SK-N-SH treated with all-trans-retinoic acid at 6 μM for 48 hours (cell line): Measurements from ENCODE around the gene CSNK2A1.

Experiments
- ATAC-seq: fragments of 200-7000 bp; cut with Tn5 transposase; 3 replicates; pipeline ENCODE4 v1.9.1; 2020; ENCODE audit warnings: mild to moderate bottlenecking, moderate library complexity
- ARNTL ChIP-seq: fragments of 450-650 bp; formaldehyde crosslinking; IDR thresholded peaks from 2 replicates; pipeline ENCODE4 v1.5.0; 2020; ENCODE audit warnings: low read depth, mild to moderate bottlenecking, moderate library complexity, borderline replicate concordance
- CSDC2 ChIP-seq: fragments of 250-450 bp; sonication (Bioruptor Pico); IDR thresholded peaks from 2 replicates; pipeline ENCODE4 v1.5.0; 2020; ENCODE audit warnings: mild to moderate bottlenecking, moderate library complexity
- GLIS3 ChIP-seq: fragments of 250-450 bp; sonication (Bioruptor Pico); IDR thresholded peaks from 2 replicates; pipeline ENCODE4 v1.5.0; 2020; ENCODE audit warnings: mild to moderate bottlenecking, moderate library complexity
- ISL1 ChIP-seq: fragments of 250-450 bp; sonication (Bioruptor Pico); IDR thresholded peaks from 2 replicates; pipeline ENCODE4 v2.1.2; 2022; ENCODE audit warnings: mild to moderate bottlenecking, moderate library complexity
- PPARA ChIP-seq: fragments of 250-450 bp; sonication (Bioruptor Pico); IDR thresholded peaks from 2 replicates; pipeline ENCODE4 v1.5.0; 2020; ENCODE audit warnings: mild to moderate bottlenecking, borderline replicate concordance
- RARB ChIP-seq: fragments of 250-450 bp; sonication (Bioruptor Pico); IDR thresholded peaks from 2 replicates; pipeline ENCODE4 v1.8.0; 2021; ENCODE audit warnings: mild to moderate bottlenecking, moderate library complexity
- SNAI2 ChIP-seq: fragments of 250-450 bp; sonication (Bioruptor Pico); IDR thresholded peaks from 2 replicates; pipeline ENCODE4 v1.5.0; 2020; ENCODE audit warnings: mild to moderate bottlenecking, moderate library complexity
- TOX ChIP-seq: fragments of 250-450 bp; sonication (Bioruptor Pico); IDR thresholded peaks from 2 replicates; pipeline ENCODE4 v1.8.0; 2021; ENCODE audit warnings: mild to moderate bottlenecking, moderate library complexity, borderline replicate concordance
- ZC3H10 ChIP-seq: fragments of 250-450 bp; sonication (Bioruptor Pico); IDR thresholded peaks from 2 replicates; pipeline ENCODE4 v1.5.1; 2021; ENCODE audit warnings: mild to moderate bottlenecking, moderate library complexity
- ZFP3 ChIP-seq: fragments of 250-450 bp; sonication (Bioruptor Pico); IDR thresholded peaks from 2 replicates; pipeline ENCODE4 v1.5.0; 2020; ENCODE audit warnings: mild to moderate bottlenecking, moderate library complexity
- ZFP30 ChIP-seq: fragments of 450-650 bp; formaldehyde crosslinking; IDR thresholded peaks from 2 replicates; pipeline ENCODE4 v1.5.0; 2022; ENCODE audit warnings: mild to moderate bottlenecking, moderate library complexity
- ZNF565 ChIP-seq: fragments of 450-650 bp; formaldehyde crosslinking; conservative IDR thresholded peaks from 2 replicates; pipeline ENCODE4 v1.5.0; 2020; ENCODE audit warnings: low read depth, mild to moderate bottlenecking, moderate library complexity
- ZNF70 ChIP-seq: fragments of 450-650 bp; formaldehyde crosslinking; IDR thresholded peaks from 2 replicates; pipeline ENCODE4 v1.5.0; 2020; ENCODE audit warnings: mild to moderate bottlenecking, moderate library complexity
- ZNF8 ChIP-seq: fragments of 450-650 bp; formaldehyde crosslinking; IDR thresholded peaks from 2 replicates; pipeline ENCODE4 v1.5.0; 2020; ENCODE audit warnings: mild to moderate bottlenecking, moderate library complexity
- TF ChIP-seq, protein P1 (sequence below): fragments of 250-450 bp; sonication (Bioruptor Pico); IDR thresholded peaks from 2 replicates; pipeline ENCODE4 v1.5.0; 2020; ENCODE audit warnings: mild to moderate bottlenecking, moderate library complexity
- TF ChIP-seq, protein P2 (sequence below): fragments of 250-450 bp; sonication (Bioruptor Pico); IDR thresholded peaks from 2 replicates; pipeline ENCODE4 v1.5.1; 2021; ENCODE audit warnings: mild to moderate bottlenecking, moderate library complexity
- TF ChIP-seq, protein P3 (sequence below): fragments of 250-450 bp; sonication (Bioruptor Pico); IDR thresholded peaks from 2 replicates; pipeline ENCODE4 v1.8.0; 2020; ENCODE audit warnings: mild to moderate bottlenecking, moderate library complexity, borderline replicate concordance
- TF ChIP-seq, protein P4 (sequence below): fragments of 250-450 bp; sonication (Bioruptor Pico); IDR thresholded peaks from 2 replicates; pipeline ENCODE4 v1.5.1; 2020; ENCODE audit warnings: low read depth, mild to moderate bottlenecking, moderate library complexity

CSNK2A1 gene

DNA sequence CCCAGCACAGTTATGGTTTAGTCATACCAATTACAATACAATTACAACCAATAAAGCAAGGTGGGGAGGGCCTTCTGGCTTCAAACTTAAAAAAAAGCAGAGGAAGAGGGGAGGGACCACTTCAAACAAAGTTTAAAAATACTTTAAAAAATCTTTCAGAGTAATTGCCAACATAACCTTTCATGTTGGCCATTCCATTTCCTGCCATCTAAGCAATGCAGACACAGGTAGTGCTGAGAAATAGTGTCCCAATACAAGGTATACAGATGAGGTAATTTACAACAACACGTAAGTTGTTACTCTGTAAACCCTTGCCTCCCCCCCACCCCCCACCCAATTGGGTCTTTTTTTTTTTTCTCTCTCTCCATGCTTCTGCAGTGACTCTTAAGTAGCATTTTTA is 62.4 kb downstream of the CSNK2A1 start:
- TF ChIP-seq, protein P1, sequence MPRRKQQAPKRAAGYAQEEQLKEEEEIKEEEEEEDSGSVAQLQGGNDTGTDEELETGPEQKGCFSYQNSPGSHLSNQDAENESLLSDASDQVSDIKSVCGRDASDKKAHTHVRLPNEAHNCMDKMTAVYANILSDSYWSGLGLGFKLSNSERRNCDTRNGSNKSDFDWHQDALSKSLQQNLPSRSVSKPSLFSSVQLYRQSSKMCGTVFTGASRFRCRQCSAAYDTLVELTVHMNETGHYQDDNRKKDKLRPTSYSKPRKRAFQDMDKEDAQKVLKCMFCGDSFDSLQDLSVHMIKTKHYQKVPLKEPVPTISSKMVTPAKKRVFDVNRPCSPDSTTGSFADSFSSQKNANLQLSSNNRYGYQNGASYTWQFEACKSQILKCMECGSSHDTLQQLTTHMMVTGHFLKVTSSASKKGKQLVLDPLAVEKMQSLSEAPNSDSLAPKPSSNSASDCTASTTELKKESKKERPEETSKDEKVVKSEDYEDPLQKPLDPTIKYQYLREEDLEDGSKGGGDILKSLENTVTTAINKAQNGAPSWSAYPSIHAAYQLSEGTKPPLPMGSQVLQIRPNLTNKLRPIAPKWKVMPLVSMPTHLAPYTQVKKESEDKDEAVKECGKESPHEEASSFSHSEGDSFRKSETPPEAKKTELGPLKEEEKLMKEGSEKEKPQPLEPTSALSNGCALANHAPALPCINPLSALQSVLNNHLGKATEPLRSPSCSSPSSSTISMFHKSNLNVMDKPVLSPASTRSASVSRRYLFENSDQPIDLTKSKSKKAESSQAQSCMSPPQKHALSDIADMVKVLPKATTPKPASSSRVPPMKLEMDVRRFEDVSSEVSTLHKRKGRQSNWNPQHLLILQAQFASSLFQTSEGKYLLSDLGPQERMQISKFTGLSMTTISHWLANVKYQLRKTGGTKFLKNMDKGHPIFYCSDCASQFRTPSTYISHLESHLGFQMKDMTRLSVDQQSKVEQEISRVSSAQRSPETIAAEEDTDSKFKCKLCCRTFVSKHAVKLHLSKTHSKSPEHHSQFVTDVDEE (CRISPR knock-in tag), result no peak
- TF ChIP-seq RARB (CRISPR knock-in tag) (no peak), ZNF8 (CRISPR knock-in tag) (no peak), ZFP30 (CRISPR knock-in tag) (no peak), ZC3H10 (no peak), TOX (CRISPR knock-in tag) (no peak), ZFP3 (no peak), GLIS3 (CRISPR knock-in tag) (no peak), ZNF565 (no peak), PPARA (CRISPR knock-in tag) (no peak)
- TF ChIP-seq, protein P2, sequence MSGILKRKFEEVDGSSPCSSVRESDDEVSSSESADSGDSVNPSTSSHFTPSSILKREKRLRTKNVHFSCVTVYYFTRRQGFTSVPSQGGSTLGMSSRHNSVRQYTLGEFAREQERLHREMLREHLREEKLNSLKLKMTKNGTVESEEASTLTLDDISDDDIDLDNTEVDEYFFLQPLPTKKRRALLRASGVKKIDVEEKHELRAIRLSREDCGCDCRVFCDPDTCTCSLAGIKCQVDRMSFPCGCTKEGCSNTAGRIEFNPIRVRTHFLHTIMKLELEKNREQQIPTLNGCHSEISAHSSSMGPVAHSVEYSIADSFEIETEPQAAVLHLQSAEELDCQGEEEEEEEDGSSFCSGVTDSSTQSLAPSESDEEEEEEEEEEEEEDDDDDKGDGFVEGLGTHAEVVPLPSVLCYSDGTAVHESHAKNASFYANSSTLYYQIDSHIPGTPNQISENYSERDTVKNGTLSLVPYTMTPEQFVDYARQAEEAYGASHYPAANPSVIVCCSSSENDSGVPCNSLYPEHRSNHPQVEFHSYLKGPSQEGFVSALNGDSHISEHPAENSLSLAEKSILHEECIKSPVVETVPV (CRISPR knock-in tag), result no peak
- TF ChIP-seq, protein P3, sequence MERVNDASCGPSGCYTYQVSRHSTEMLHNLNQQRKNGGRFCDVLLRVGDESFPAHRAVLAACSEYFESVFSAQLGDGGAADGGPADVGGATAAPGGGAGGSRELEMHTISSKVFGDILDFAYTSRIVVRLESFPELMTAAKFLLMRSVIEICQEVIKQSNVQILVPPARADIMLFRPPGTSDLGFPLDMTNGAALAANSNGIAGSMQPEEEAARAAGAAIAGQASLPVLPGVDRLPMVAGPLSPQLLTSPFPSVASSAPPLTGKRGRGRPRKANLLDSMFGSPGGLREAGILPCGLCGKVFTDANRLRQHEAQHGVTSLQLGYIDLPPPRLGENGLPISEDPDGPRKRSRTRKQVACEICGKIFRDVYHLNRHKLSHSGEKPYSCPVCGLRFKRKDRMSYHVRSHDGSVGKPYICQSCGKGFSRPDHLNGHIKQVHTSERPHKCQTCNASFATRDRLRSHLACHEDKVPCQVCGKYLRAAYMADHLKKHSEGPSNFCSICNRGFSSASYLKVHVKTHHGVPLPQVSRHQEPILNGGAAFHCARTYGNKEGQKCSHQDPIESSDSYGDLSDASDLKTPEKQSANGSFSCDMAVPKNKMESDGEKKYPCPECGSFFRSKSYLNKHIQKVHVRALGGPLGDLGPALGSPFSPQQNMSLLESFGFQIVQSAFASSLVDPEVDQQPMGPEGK, result no peak
- TF ChIP-seq, protein P4, sequence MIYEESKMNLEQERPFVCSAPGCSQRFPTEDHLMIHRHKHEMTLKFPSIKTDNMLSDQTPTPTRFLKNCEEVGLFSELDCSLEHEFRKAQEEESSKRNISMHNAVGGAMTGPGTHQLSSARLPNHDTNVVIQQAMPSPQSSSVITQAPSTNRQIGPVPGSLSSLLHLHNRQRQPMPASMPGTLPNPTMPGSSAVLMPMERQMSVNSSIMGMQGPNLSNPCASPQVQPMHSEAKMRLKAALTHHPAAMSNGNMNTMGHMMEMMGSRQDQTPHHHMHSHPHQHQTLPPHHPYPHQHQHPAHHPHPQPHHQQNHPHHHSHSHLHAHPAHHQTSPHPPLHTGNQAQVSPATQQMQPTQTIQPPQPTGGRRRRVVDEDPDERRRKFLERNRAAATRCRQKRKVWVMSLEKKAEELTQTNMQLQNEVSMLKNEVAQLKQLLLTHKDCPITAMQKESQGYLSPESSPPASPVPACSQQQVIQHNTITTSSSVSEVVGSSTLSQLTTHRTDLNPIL (CRISPR knock-in tag), result no peak
- TF ChIP-seq, all 23 proteins: peak for 0
- no peak for ATAC-seq

DNA sequence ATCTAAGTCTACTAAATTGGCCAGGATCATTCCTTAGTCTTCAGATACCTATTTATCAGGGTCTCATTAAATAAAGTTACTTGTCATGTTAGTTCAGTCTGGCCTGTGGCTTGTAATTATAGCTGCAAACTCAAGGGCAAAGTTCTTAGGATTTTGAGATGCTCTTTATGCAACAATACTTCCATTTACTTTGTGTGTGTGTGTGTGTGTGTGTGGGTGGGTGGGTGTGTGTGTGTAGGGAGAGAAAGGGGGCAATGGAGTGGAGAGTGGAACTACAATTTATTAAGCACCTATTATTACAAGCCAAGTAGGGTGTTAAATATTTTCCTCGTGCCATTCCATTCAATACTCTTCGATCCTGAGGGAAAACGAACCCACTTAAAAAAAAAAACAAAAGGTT is 63.5 kb downstream of the CSNK2A1 start:
- TF ChIP-seq ZNF8 (CRISPR knock-in tag), result no peak
- TF ChIP-seq GLIS3 (CRISPR knock-in tag), result no peak
- TF ChIP-seq CSDC2, result no peak
- TF ChIP-seq PPARA (CRISPR knock-in tag), result no peak
- TF ChIP-seq, protein P2 (CRISPR knock-in tag), result no peak
- TF ChIP-seq ISL1 (CRISPR knock-in tag), result no peak
- no peak for TF ChIP-seq ZFP3
- TF ChIP-seq ARNTL (CRISPR knock-in tag), result no peak
- no peak for TF ChIP-seq ZC3H10
- no peak for TF ChIP-seq SNAI2 (CRISPR knock-in tag)
- TF ChIP-seq, protein P1 (CRISPR knock-in tag), result no peak
- TF ChIP-seq ZNF70 (CRISPR knock-in tag), result no peak
- no peak for TF ChIP-seq RARB (CRISPR knock-in tag)
- ATAC-seq, result no peak

DNA sequence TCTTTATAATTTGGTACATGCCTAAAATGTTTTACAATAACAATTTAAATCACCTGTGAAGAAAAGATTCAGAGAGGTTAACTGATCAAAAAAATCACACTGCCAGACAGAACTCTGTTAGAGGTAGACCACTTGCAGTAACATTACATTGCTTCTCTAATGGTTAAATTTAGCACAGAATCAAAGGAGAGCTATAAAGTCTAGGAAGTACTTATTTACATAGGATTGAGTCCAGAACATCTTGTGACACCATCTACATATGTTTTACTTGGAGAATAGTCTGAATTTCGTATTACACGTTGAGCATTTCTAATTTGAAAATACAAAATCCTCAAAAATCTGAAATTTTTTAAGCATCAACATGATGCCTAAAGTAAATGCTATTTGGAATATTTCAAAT is 64.1 kb downstream of the CSNK2A1 start:
- TF ChIP-seq TOX (CRISPR knock-in tag) (no peak), RARB (CRISPR knock-in tag) (no peak)
- TF ChIP-seq, protein P3, result no peak
- no peak for ATAC-seq
